HG03196 (cell line): ENCODE results near the gene SAGE1.
"Not testable (repeated sequence)": the region's sequence is repeated elsewhere in the genome, so short reads cannot be mapped to it uniquely, and the experiment has no call there.

Experiments used
- ATAC-seq: cut with Tn5 transposase; IDR thresholded peaks from one replicate; pipeline ENCODE4 v1.9.1; 2021; ENCODE audit not compliant: unreplicated experiment

The SAGE1 gene, protein sequence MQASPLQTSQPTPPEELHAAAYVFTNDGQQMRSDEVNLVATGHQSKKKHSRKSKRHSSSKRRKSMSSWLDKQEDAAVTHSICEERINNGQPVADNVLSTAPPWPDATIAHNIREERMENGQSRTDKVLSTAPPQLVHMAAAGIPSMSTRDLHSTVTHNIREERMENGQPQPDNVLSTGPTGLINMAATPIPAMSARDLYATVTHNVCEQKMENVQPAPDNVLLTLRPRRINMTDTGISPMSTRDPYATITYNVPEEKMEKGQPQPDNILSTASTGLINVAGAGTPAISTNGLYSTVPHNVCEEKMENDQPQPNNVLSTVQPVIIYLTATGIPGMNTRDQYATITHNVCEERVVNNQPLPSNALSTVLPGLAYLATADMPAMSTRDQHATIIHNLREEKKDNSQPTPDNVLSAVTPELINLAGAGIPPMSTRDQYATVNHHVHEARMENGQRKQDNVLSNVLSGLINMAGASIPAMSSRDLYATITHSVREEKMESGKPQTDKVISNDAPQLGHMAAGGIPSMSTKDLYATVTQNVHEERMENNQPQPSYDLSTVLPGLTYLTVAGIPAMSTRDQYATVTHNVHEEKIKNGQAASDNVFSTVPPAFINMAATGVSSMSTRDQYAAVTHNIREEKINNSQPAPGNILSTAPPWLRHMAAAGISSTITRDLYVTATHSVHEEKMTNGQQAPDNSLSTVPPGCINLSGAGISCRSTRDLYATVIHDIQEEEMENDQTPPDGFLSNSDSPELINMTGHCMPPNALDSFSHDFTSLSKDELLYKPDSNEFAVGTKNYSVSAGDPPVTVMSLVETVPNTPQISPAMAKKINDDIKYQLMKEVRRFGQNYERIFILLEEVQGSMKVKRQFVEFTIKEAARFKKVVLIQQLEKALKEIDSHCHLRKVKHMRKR

DNA sequence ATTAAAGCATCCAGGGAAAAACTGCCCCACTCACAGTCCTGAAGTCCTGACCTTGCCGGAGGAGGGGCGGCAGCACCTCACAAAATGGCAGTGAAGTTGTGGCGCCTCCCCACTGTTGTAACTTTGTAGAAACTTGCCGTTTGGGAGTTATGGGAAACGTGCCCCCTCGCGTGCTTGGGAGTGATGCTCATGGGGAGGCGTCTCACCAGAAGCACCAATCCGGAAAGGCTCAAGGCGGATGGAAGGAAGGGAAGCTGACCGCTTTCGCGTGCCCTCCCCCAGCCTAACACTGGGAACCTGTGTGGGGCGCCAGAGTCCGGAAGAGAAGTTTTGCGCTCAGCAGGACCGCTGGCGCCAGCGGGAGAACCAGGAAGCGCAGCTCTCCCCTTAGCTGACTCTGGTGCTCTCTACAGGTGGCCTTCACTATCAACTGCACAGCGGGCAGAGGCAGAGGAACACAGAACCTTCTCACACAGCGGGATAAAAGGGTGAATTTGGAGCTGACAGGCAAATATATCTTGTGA, at the start of gene SAGE1, which contains the start of gene CT45A10:
Gene SAGE1 (plus strand): TSS at position 423 of the 524 bp plus-strand sequence. CDS start 2,527 bp downstream, outside the sequence.
Gene CT45A10 (minus strand): TSS at position 151 of the 524 bp plus-strand sequence. CDS start 8,100 bp downstream, outside the sequence.
- ATAC-seq, result no peak

DNA sequence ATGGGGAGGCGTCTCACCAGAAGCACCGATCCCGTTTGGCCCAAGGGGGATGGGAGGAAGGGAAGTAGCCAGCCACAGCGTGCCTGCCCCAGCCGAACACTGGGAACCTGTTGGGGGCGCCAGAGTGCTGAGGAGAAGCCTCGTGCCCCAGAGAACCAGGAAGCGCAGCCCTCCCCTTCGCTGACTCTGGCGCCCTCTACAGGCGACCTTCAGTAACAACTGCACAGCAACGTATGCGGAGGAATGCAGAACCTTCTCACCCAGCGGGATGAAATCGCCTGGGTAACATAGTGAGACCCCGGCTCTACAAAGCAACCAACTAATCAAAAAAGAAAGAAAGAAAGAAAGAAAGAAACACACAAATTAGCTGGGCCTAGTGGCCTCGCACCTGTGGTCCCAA, 39.1 kb upstream of the SAGE1 start, which contains the start of gene CT45A8:
Gene CT45A8 (minus strand): TSS at position 101 of the 400 bp plus-strand sequence. CDS start 3,755 bp downstream, outside the sequence.
- not testable (repeated sequence) for ATAC-seq

DNA sequence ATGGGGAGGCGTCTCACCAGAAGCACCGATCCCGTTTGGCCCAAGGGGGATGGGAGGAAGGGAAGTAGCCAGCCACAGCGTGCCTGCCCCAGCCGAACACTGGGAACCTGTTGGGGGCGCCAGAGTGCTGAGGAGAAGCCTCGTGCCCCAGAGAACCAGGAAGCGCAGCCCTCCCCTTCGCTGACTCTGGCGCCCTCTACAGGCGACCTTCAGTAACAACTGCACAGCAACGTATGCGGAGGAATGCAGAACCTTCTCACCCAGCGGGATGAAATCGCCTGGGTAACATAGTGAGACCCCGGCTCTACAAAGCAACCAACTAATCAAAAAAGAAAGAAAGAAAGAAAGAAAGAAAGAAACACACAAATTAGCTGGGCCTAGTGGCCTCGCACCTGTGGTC, 21.8 kb upstream of the SAGE1 start, which contains the start of gene CT45A9:
Gene CT45A9 (minus strand): TSS at position 101 of the 400 bp plus-strand sequence. CDS start 3,751 bp downstream, outside the sequence.
- ATAC-seq, result not testable (repeated sequence)

DNA sequence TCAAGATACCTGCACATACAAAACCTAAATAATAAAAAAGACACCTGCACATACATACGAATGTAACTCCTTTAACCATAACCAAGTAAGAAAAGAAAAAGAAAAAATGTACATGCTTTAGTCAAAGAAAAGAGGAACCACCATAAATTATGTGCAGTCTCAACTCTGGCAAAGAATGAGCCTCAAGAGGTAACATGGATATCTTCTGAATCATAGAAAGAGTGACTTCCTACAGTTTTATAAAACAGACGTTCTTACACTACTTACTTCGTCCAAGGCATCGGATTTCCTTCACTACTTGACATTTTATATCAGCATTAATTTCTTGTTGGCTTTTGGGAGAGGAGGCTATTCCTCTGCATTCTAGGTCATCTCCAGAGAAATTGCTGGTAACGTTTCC, 10.8 kb upstream of the SAGE1 start:
- ATAC-seq, result not testable (repeated sequence)

DNA sequence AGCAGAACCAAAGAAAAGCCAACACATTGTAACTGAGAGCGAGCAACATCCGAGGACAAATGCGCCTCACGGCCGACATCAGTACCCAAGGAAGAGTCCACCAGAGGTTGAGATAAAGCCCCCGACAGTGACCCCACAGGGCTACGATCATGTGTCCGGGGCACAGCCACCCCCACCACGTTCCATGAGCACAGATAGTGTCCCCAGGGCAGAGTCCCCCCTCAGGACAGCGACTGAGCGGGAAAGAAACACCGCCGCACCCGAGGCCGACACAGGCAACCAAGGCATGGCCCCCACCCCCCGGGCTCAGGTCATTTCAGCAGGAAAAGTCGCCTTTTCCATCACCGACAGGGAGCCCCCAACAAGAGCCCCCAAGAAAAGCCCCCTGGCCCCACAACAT, 5.3 kb upstream of the SAGE1 start:
- ATAC-seq, result not testable (repeated sequence)

DNA sequence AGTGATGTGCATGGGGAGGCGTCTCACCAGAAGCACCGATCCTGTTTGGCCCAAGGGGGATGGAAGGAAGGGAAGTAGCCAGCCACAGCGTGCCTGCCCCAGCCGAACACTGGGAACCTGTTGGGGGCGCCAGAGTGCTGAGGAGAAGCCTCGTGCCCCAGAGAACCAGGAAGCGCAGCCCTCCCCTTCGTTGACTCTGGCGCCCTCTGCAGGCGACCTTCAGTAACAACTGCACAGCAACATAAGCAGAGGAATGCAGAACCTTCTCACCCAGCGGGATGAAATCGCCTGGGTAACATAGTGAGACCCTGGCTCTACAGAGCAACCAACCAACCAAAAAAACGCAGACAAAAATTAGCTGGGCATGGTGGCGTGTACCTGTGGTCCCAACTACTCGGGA, 4.5 kb upstream of the SAGE1 start:
- not testable (repeated sequence) for ATAC-seq

DNA sequence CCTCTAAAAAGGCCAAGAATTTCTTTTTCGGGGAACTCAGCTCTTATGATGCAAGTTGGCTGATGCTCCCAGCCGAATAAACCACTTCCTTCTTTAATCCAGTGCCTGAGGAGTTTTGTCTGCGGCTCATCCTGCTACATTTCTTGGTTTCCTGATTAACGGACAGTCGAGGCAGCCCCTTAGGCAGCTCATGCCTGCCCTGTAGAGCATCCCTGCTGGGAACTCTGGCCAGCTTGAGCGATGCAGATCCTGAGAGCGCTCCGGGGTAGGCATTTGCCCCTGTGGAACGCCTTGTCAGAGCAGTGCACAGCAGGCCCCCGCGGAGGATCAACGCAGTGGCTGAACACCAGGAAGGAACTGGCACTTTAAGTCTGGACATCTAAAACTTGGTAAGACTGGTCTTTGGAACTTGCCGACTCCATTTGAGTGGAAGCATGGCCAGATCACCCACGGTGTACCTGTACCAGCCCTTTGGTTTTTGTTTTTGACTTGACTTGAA, 3.4 kb upstream of the SAGE1 start:
- ATAC-seq, result no peak

DNA sequence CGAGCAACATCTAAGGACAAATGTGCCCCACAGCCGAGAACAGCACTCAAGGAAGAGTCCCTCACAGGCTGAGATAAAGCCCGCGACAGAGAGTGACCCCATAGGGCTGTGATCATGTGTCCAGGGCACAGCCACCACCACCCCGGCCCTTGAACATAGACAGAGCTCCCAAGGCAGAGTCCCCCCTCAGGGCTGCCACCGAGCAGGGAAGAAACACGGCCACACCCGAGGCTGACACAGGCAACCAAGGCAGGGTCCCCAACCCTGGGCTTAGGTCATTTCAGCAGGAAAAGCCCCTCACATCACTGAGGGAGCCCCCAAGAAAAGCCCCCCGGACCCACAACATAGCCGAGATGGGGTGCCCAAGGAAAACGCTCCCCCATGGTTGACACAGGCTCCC, 735 bp upstream of the SAGE1 start:
- ATAC-seq, result no peak

DNA sequence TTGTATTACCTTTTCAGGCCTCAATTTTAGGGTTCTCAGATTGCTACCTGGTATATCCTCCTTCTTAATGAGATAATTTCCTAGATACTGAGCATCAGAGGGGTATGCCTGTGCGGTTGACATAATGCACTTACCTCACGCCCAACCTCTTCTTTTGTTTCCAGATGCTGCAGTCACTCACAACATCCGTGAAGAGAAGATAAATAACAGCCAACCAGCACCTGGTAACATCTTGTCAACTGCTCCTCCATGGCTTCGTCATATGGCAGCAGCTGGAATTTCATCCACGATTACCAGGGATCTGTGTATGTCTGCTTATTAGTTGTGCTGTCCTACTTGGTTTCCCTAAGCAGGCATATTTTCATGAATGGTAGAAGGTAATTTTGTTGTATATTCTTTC, 16.7 kb downstream of the SAGE1 start:
- no peak for ATAC-seq

DNA sequence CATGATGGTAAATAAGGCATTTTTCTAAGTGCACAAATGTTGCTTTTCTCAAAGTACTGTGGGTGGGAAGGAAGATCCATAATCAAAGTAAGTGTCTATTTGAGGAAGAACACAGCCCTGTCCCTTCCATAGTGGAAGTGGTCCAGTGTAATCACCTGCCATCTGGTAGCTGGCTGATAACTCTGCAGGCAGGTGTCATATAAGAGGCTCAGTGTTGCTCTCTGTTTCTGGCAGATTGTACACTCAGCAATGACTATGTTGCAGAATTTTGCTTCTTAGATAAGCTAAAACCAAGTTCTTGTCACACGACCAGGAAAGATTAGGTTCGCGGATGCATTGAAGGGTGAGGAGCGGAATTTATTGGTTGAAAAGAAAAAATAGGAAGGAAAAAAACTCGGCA, 20.9 kb downstream of the SAGE1 start:
- no peak for ATAC-seq

DNA sequence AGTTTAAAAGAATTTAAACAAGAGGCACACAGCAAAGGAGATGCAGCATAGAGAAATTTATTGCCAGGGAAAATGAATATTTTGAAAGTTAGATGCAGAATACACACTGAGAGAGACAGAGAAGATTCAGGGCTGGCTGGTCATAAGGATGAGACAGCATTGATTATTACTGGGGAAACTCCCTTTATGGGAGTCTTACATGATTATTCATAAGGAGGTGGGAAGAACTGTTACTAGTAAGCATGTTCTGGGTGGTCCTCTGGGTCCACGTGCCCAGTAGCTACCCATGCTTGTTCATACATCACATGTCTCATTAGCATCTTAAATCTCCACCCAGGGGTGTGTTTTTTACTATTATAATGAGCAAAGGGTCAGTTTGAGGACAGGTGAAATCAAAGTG, 27.0 kb downstream of the SAGE1 start:
- not testable (repeated sequence) for ATAC-seq

DNA sequence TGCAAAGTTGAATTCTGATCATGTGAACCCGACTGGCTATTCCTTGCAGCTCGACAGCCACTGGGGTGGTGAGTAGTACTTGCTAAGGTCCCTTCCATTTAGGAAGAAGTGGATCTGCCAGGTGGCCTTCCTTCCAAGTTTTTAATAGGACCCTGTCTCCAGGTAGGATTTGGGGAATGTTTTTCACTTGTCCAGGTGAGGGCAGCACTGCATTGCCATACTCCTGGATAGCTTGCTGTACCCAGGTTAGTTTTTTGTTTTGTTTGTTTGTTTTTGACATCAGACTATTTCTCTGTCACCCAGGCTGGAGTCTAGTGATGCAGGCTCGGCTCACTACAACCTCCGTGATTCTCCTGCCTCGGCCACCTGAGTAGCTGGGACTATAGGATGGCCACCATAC, 29.8 kb downstream of the SAGE1 start:
- ATAC-seq, result no peak

DNA sequence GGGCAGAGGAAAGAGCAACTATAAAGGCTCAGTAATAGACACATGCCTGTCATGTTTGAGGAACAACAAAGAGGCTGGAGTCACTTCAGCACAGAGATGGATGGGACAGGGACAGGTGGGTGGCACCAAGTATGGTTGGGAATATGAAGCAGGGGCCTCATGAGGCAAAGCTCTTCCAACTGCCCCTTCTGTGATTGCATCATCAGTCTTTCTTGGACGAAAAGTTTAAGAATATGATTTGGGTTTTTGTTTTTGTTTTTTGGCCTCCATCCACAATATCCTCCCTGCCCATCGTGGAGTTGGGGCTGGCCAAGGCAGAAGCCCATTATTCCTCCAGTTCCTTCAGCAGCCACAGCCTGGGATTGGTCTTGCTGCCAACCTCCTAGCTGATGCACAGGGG, 34.4 kb downstream of the SAGE1 start:
- no peak for ATAC-seq

DNA sequence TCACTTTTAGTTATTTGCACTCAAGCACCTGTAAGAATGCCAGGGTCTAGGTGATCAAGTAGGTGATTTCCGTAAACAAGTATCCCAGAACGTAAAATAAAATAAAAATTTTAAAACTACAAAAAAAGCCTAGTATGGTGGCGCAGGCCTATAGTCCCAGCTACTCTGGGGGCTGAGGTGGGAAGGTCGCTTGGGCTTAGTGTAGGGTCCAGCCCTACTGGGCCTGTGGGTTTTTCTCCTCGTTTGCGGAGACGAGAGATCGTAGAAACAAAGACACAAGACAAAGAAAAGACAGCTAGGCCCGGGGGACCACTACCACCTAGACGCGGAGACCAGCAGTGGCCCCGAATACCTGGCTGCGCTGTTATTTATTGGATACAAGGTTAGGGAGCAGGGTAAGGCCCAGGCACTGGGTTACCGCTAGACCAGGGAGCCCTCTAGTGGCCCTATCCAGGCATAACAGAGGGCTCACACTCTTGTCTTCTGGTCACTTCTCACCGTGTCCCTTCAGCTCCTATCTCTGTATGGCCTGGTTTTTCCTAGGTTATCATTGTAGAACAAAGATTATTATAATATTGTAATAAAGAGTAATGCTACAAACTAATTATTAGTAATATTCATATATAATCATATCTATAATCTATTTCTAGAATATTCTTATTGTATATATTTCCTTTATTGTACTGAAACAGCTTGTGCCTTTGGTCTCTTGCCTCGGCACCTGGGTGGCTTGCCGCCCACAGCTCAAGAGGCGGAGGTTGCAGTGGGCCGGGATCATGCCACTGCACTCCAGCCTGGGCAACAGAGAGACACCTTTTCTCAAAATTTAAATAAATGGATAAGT, 38.4 kb downstream of the SAGE1 start:
- ATAC-seq, result no peak

DNA sequence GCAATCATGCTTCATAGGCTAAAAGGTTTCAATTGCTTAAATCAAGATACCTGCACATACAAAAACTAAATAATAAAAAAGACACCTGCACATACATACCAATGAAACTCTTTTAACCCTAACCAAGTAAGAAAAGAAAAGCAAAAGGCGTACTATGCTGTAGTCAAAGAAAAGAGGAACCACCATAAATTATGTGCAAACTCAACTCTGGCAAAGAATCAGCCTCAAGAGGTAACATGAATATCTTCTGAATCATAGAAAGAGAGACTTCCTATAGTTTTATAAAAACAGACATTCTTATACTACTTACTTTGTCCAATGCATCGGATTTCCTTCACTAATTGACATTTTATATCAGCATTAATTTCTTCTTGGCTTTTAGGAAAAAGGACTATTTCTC, 51.0 kb downstream of the SAGE1 start:
- ATAC-seq, result no peak

DNA sequence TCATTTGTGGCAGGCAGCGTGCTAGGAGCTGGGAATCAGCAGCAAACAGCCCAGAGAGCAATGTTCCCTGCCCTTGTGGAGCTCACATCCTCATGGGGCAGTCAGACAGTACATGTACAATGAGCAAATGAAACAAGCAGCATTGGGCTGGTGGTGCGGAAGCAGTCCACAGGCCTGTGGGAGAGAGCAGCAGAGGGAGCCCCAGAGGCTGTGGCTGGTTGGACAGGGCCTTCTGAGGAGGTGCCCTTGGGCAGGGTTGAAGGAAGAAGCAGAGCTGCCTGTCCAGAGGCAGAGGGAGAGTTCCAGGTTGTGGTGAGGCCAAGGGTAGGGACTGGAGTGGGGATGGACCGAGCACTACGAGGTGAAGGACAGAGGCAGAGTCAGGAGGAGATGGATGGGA, 57.8 kb downstream of the SAGE1 start:
- no peak for ATAC-seq
